Right cardiac atrium (tissue), 5 donors: ENCODE results near the gene PIGU. TPM values are rescaled to one million over a fixed set of nuclear protein-coding genes. Genes with fewer than 3 reads are reported as not detected.

ENCODE experiments used
- ATAC-seq, 2 donors: fragments of 200-7000 bp; cut with Tn5 transposase; one replicate each; pipeline versions ENCODE4 v1.8.0 to v1.9.1; 2020; ENCODE audit warnings: moderate library complexity in 2 of 2, mild to moderate bottlenecking in 1 of 2
- DNase-seq, 3 donors: peaks; one replicate each; pipeline ENCODE4 v3.0.0-alpha.2; 2020
- H3K27ac ChIP-seq: one replicate; pipeline ENCODE4 v1.5.1; 2013; ENCODE audit warnings: mild to moderate bottlenecking, low read length, control low read depth, moderate library complexity
- H3K27me3 ChIP-seq: one replicate; pipeline ENCODE4 v1.6.1; 2013; ENCODE audit not compliant: control insufficient read depth, insufficient read depth
- H3K4me1 ChIP-seq: one replicate; pipeline ENCODE4 v1.6.1; 2013; ENCODE audit warnings: low read length; ENCODE audit not compliant: control insufficient read depth, insufficient read depth
- H3K4me3 ChIP-seq: one replicate; pipeline ENCODE4 v1.5.1; 2013; ENCODE audit warnings: low read length, control low read depth
- H3K9me3 ChIP-seq: one replicate; pipeline ENCODE4 v1.6.1; 2013; ENCODE audit warnings: low read length; ENCODE audit not compliant: control insufficient read depth
- WGBS: extraction: QIAGEN DNeasy Blood & Tissue Kit; methylation state at CpG from one replicate; pipeline ENCODE4 v1.1.7; 2013; 5-methylcytosine and 5-hydroxymethylcytosine counted together
- intact Hi-C, 4 donors: fragments of 100-400 bp; cut with DNase I; formaldehyde crosslinking; loops; one replicate each; pipeline versions ENCODE4 v1.11.0 to v1.14.0; 2022 to 2023
- polyA plus RNA-seq: library from polyadenylated mRNA; stranded (reverse); fragments of 200-250 nt; gene quantifications from one replicate; pipeline ENCODE4 v1.2.3, GENCODE V29; 2013
- total RNA-seq, 4 donors: library from RNA; stranded (reverse); fragmentation: NEBNext Ultra II Directional; extraction: Animal tissue kit (Norgen Biotek cat#: 25700); gene quantifications; one replicate each; pipeline ENCODE4 v1.2.1, GENCODE V29; 2021
- donor health status: healthy with polysubstance abuse.
- donor health status: DM: no; HTN: yes; CAD: no.
- donor health status: DM: no; HTN: no; CAD: no.
- donor health status: DM: no; HTN: yes; CAD: no; lungs with severe emphysema.
- donor health status: DM: yes; HTN: yes; CAD: no.

The PIGU gene
- total and polyA plus RNA-seq, 5 donors = 11.6 to 18.9 (median 14.2) TPM

DNA sequence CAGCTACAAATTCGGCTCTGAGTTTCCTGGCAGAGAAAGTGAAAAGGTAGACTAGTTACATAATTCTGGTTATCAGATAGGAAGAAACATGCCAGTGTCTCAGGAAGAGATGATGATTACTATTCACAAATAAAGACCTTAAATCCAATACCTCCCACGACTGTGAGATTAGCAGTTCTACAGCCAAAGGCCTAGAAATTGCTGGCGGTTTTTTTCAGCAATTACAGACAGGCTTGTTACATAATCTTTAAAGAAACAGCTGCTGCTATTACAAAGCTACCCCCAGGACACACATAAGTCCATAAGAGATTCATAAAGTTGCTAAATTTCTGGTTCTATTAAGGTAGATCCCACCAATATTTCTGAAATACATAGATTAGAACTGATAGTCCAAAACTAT lies 40.2 kb downstream of the PIGU start:
- H3K4me1 ChIP-seq = peaks cover 1% of the 10 kb centered on the region
- no peaks in the 10 kb centered on the region for H3K27me3 ChIP-seq
- H3K27ac ChIP-seq = no peak overlapping the region
- H3K9me3 ChIP-seq = no peaks in the 10 kb centered on the region
- no peak overlapping the region for H3K4me3 ChIP-seq
- peak; percentile 27 to 55 for ATAC-seq
- intact Hi-C loops = no loop called here
- 37% methylated on average over 3 of the region's 3 CpGs for WGBS
- no peak for DNase-seq

DNA sequence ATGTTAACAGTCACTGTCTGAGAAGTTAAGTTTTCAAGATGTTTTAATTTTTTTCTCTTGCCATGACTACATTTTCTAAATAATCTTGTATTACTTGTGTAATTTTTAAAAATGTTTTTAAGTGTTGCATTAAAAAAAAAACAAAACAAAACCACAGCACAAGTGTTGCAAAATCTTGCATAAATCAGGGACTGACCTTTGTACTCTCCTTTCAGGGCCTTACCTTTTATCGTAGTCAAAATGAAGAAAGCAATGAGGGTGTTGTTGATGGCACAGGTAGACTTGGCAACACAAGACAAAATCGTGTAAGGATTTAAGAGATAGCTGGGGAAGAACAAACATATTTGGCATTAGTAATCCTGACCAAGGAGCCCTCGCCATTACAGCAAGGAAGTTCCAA lies 42.5 kb downstream of the PIGU start:
- 87% methylated on average over 3 of the region's 3 CpGs for WGBS
- no peaks in the 10 kb centered on the region for H3K9me3 ChIP-seq
- peaks cover 3% of the 10 kb centered on the region for H3K4me1 ChIP-seq
- H3K27ac ChIP-seq = no peak overlapping the region
- H3K27me3 ChIP-seq = no peaks in the 10 kb centered on the region
- ATAC-seq (no peak), DNase-seq (no peak)
- intact Hi-C loops = no loop called here
- no peak overlapping the region for H3K4me3 ChIP-seq

DNA sequence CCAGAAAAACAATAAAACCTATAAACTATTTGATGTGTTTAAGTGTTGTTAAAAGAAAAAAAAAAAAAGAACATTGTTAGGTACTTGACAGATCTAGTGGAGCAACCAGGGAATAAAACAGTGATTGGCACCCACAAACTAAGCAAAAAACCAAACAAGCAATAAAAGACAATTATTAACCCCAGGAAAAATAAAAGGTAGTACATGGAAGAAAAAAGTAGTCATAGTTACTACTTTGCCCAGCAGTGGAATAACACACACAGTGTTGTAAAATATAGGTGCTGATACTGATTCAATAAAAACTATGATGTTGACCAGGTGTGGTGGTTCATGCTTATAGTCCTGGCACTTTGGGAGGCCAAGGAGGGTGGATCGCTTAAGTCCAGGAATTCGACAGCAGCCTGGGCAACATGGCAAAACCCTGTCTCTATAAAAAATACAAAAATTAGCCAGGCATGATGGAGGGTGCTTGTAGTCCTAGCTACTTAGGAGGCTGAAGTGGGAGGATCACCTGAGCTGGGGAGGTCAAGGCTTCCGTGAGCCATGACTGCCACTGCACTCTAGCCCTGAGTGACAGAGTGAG lies 43.9 kb downstream of the PIGU start:
- 98% methylated on average over 3 of the region's 3 CpGs for WGBS
- intact Hi-C loops = no loop called here
- ATAC-seq = no peak

DNA sequence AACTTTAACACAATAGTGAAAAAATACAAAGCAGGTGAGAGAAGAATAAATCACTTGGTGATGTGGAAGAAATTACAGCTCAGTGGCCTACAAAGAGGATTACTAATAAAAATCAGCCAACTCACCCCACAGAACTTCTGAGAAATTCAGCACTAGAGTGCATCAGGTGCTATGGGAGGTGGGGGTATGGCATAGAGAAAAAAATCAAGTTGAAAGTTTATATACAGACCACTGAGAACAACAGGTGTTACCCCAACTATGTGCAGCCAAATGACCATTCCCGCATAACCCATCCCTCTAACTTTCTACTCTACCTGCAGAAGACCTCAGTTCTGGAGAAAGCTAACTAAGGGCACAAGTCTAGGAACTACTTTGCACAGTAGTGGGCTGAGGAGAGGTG lies 47.0 kb downstream of the PIGU start:
- H3K27ac ChIP-seq = no peak overlapping the region

More for the DNA sequence above, 43.9 kb downstream of the PIGU start:
- Histone ChIP-seq H3K9me3 (no peaks in the 10 kb centered on the region), H3K4me3 (no peak overlapping the region), H3K27me3 (no peaks in the 10 kb centered on the region), H3K27ac (no peak overlapping the region), H3K4me1 (peaks cover 3% of the 10 kb centered on the region)
- DNase-seq = no peak

DNA sequence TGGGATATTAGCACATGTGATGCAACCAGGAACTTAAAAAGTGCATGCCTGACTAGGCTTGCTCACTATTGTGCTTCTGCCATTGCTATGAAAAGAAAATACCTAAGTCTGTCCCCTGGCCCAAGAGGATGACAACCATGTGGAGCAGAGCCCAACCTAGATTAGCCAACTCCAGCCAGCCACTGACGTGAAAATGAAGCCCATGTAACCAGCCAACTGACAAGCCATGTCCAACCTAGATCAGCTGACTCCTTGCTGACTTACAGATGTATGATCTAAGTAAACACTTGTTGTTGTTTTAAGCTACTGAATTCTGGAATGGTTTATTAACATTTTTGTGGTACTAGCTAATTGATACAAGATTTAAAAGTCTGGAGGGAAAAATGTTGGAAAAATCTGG lies 47.5 kb downstream of the PIGU start:
- DNase-seq (peak in 1 of 3 donors; percentile 50), ATAC-seq (peak; percentile 62 to 78)
- WGBS = 30% methylated on average over 1 of the region's 1 CpG
- no peaks in the 10 kb centered on the region for H3K27me3 ChIP-seq
- no peak overlapping the region for H3K4me3 ChIP-seq
- peaks cover 1% of the 10 kb centered on the region for H3K4me1 ChIP-seq
- H3K27ac ChIP-seq = peak overlapping the region; percentile 0
- H3K9me3 ChIP-seq = no peaks in the 10 kb centered on the region
- intact Hi-C loops = no loop called here

More for the DNA sequence above, 47.0 kb downstream of the PIGU start:
- 100% methylated on average over 1 of the region's 1 CpG for WGBS
- Histone ChIP-seq H3K27me3 (no peaks in the 10 kb centered on the region), H3K4me1 (peaks cover 1% of the 10 kb centered on the region), H3K9me3 (no peaks in the 10 kb centered on the region), H3K4me3 (no peak overlapping the region)
- no peak for DNase-seq
- ATAC-seq = no peak
- intact Hi-C loops = no loop called here

DNA sequence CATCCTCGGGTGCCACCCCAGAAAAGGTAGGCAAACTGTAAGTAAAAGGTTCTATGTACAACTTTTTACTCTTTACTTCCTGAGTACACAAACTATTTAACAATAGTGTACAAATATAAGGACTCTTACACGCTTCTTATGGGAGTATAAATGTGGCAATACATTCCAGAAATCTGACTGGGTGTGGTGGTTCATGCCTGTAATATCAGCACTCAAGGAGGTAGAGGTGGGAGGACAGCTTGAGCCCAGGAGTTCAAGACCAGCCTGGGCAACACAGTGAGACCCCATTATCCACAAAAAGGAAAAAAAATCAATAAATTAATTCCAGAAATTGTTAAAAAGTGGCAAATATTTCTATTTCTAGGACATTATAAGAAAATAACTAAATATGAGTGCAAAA lies 48.9 kb downstream of the PIGU start:
- WGBS = 83% methylated on average over 2 of the region's 2 CpGs

DNA sequence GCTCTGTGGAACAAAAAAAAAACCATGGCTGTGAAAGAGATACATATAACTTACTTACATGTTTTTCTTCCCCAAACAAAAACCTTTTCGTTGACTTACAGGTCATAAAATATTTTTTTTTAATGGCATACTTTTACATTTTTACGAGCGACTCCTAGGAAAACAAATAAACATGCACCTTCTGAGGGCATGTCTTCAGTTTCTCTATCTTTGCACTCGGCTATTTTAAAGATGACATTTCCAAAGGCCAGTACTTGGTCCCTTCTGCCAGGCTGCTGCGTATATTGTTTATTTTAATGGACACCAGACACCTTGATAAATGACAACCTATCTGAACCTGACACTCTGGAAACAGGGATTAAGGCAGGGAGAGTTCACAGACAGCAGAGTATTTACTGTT lies 49.4 kb downstream of the PIGU start:
- 66% methylated on average over 5 of the region's 5 CpGs for WGBS
- intact Hi-C loops = no loop called here
- DNase-seq = no peak
- Histone ChIP-seq H3K4me3 (no peak overlapping the region), H3K9me3 (no peaks in the 10 kb centered on the region), H3K4me1 (peaks cover 3% of the 10 kb centered on the region), H3K27ac (no peak overlapping the region), H3K27me3 (no peaks in the 10 kb centered on the region)
- ATAC-seq = no peak

More for the DNA sequence above, 48.9 kb downstream of the PIGU start:
- Histone ChIP-seq H3K27ac (no peak overlapping the region), H3K4me3 (no peak overlapping the region), H3K27me3 (no peaks in the 10 kb centered on the region), H3K4me1 (peaks cover 3% of the 10 kb centered on the region), H3K9me3 (no peaks in the 10 kb centered on the region)
- no peak for ATAC-seq
- intact Hi-C loops = no loop called here
- no peak for DNase-seq

DNA sequence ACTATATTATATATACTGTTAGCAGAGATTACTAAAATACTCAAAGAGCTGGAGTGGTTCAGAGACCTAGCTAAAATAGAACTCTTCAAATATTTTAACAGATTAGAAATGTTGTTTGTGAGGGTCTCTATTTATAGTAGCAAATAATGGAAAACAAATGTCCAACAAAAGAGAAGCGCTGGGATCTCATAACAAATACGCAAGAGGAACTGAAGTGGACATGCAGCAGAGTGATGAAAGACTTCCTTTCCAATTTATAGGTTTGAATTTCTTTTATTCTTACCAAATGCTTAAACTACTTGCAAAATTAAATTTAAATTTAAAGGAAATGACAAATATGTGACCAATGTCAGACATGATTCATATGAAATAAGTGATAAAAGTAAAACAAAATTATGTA lies 49.9 kb downstream of the PIGU start:
- WGBS = 44% methylated on average over 2 of the region's 2 CpGs
- H3K9me3 ChIP-seq = no peaks in the 10 kb centered on the region
- H3K27ac ChIP-seq = no peak overlapping the region
- no peaks in the 10 kb centered on the region for H3K27me3 ChIP-seq
- no peak for ATAC-seq
- intact Hi-C loops = no loop called here
- H3K4me3 ChIP-seq = no peak overlapping the region
- peaks cover 3% of the 10 kb centered on the region for H3K4me1 ChIP-seq
- DNase-seq = no peak

DNA sequence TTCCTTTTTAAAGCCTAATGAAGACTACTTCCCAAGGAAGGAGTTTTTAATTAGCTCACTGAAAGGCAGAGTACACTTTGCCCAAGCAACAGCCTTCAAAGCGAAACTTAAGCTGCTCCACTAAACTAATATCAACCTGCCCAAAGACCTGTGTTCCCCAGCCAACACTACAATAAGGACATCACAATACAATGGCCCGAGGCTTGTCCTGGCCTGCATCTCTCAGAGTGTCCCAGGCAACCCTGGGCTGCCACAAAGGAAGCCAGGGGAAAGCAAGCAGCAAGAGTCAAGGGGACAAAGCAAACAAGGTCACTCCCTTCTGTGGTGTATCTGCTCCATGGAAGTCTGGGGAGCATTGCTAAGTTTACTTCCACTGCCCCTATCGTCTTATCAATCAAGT lies 52.3 kb downstream of the PIGU start:
- no peak overlapping the region for H3K4me3 ChIP-seq
- ATAC-seq (no peak), DNase-seq (no peak)
- H3K9me3 ChIP-seq = no peaks in the 10 kb centered on the region
- intact Hi-C loops = no loop called here
- no peaks in the 10 kb centered on the region for H3K27me3 ChIP-seq
- no peak overlapping the region for H3K27ac ChIP-seq
- WGBS = 92% methylated on average over 3 of the region's 3 CpGs
- peaks cover 1% of the 10 kb centered on the region for H3K4me1 ChIP-seq

DNA sequence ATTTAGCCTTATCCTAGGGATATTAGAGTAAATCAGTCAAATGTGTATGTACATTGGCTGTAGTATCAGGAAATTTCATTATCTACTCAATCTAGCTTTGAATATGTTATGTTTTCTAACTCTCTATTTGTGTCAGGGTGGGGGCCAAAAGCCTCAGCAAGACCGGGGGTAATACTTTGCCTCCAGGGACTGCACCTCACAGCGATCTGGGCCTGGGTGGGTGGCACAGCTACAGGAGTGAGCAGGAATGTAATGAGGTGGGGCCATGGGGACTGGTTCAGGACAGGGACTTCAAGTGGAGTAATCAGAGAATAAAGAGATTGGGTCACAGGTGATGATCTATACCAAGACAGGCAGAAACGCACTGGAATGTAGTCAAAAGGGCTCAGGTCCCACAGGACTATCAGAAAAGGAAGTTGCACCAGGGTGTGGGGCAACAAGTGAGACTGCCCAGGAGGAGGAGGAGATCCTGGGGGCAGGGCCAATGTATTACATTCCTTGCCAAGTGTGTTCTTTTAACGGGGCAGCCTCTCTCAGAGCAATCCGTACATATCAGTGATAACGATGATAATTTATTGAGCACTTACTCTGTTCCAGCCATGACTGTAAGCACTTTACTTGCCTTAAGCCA lies 54.0 kb downstream of the PIGU start:
- H3K27me3 ChIP-seq = no peaks in the 10 kb centered on the region
- no peak overlapping the region for H3K27ac ChIP-seq
- WGBS = 70% methylated on average over 6 of the region's 6 CpGs
- no peak for DNase-seq
- no peaks in the 10 kb centered on the region for H3K9me3 ChIP-seq
- peaks cover 1% of the 10 kb centered on the region for H3K4me1 ChIP-seq
- intact Hi-C loops = no loop called here
- H3K4me3 ChIP-seq = no peak overlapping the region
- no peak for ATAC-seq

DNA sequence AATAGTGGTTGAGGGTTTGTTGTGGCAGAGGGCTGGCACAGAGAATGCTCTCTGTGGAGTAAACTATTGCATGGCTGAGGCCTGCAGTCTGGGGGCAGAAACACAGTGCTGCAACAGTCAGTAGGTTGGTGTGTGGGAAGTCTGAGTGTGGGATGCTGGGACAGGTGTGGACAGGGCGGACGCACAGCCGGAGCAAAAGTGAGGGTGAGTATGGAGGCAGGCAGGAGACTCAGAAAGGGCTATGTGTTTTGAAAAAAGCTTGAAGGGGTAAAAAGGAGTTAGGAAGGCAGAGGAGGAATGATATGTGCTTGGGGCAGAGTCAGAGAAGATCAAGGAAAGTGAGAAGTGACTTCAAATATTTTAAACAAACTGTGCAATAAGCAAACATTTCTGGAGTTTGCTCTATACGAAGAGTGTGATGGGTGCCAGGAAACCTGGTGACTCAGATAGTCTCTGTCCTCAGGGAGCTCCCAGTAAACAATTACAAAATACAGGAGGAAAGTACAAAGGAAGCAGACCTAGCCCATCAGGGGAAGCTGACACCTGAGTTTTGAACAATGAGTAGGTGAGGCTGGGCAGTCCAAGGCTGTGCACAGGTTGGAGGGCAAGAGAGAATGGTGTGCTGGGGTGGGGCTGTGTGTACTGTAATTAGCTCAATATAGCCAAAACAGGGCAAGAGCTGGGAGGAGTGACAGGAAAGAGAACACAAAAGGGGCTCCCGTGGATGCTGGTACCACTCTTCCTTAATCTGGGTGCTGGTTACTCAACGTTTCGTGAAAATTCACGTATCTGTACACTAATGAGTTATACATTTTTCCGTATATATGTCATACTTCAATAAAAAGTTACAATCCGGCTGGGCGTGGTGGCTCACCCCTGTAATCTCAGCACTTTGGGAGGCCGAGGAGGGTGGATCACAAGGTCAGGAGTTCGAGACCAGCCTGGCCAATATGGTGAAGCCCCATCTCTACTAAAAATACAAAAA lies 55.2 kb downstream of the PIGU start:
- ATAC-seq (peak in 1 of 2 donors; percentile 36), DNase-seq (no peak)
- H3K9me3 ChIP-seq = no peaks in the 10 kb centered on the region
- 92% methylated on average over 13 of the region's 13 CpGs for WGBS
- no peak overlapping the region for H3K27ac ChIP-seq
- H3K4me1 ChIP-seq = peaks cover 1% of the 10 kb centered on the region
- intact Hi-C loops = no loop called here
- H3K27me3 ChIP-seq = no peaks in the 10 kb centered on the region
- H3K4me3 ChIP-seq = no peak overlapping the region
